HG03066 (cell line): Measurements from ENCODE around the gene CSH2.
"Not testable (repeated sequence)": the region's sequence is repeated elsewhere in the genome, so short reads cannot be mapped to it uniquely, and the experiment has no call there.

ENCODE experiments used
- ATAC-seq: cut with Tn5 transposase; IDR thresholded peaks from one replicate; pipeline ENCODE4 v1.9.1; 2021; ENCODE audit warnings: low read depth; ENCODE audit not compliant: unreplicated experiment

The CSH2 gene

DNA sequence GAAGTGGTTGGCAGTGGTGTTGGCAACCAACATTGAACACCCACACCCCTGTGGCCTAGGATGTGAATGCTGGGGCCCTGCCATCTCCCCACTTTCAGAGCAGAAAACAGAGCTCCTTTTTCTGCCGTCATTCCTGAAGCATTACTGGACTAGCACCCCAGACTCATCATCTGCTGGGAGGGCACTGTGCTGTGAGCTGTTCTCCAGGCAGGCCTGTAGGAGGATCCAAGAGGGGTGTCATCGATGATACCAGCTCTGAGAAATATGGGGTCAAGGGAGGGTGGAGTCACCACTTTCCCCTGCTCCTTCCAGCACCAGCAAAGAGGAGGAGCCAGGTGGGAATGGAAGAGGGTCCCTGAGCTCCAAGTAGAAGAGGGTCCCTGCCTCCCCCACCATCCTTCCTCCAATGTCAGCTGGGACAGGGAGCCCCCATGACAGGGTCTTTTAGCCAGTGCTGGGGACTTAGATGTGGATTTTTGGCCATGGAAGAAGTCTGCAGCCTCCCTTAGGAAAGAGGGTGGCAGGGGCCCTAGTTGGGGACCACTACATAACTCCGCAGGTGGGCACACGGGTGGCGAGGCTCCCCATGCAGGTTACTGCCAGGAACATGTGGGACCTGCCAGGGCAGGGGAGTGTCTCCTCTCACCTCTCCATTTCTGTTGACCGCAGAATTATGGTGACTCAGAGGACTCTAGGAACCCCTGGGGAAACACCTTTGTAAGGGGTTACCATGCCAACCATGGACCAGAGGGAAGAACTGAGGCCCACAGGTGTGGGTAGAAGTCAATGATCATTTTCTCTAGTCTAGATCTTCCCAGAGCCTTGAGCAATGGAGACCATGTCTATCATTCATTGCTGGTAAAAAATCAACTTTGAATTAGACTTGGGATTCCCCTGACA lies 25.7 kb upstream of the CSH2 start:
- ATAC-seq: not testable (repeated sequence)

- ATAC-seq: not testable (repeated sequence)
These were observed 23.3 kb upstream of the CSH2 start, which contains the start of gene CSH1 for GRCh38 chr17:63896524-63897354. TSS of gene CSH1 (minus strand) at chr17:63896574. CDS start at chr17:63896511, 63 bp downstream.

- not testable (repeated sequence) for ATAC-seq
These were observed 21.3 kb upstream of the CSH2 start for GRCh38 chr17:63894821-63895220.

- ATAC-seq: not testable (repeated sequence)
These were observed 20.5 kb upstream of the CSH2 start for GRCh38 chr17:63894021-63894420.

DNA sequence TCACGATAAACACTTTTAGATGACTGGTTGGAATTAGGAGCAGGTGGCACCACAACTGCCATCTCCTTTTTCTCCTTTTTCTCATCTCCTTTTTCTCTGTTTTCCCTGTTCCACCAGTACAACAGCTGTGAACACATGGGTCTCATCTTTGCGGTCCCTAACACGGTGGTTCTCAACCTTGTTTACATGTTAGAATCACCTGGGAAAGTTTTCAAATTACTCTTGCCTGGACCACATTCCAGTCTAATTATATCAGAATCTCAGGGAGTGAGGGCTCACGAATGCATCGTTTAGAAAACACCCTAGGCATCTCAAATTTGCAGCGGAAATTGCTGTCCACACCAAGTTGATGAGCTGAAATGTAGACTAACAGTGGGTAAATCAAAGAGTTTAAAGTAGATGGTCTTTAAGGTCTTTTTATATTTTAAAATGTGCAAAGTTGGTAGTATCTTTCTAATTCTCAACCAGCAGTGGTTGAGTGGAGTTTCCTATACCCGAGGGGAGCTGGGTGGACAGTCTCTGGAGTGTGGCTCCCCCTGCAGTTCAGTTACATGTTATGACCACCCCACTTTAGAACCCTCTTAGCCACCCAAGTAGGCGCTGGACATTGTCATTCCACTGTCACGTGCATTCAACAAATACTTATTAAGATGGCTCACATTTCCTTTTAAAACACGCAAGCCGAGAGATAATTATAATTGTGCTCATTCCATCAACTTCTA lies 19.0 kb upstream of the CSH2 start:
- not testable (repeated sequence) for ATAC-seq

DNA sequence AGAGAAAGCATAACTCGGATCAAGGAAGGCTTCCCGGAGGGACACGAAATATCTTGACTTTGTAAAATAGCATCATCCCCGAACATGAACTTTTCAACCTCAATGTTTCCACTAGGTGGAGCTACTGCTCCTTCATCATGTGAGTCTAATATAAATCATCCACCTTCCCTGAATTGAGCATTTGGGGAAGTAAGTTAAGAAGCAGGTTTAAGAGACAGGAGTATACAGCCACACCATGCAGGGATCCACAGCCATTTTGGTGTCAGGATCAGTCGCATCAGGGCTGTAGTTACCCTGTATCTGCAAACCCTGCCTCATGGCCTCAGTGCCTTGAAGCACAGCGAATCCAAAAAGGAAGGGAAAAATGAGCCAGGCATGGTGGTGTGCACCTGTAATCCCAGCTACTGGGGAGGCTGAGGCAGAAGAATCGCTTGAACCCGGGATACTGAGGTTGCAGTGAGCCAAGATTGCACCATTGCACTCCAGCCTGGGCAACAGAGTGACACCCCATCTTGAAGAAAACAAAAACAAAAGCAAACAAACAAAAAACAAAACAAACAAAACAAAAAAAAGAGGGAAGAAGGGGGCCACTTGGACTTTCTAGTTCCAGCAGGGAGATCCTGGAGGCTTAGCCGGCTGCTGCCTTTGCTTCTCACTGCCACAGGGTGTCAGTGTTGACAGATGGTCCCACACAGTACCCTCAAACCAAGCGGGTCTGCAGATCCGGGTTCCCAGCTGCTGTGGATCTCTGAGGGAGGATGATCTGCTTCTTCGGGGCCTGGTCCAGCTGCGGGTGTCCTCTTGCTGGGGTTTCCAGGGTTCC lies 15.8 kb upstream of the CSH2 start:
- not testable (repeated sequence) for ATAC-seq

DNA sequence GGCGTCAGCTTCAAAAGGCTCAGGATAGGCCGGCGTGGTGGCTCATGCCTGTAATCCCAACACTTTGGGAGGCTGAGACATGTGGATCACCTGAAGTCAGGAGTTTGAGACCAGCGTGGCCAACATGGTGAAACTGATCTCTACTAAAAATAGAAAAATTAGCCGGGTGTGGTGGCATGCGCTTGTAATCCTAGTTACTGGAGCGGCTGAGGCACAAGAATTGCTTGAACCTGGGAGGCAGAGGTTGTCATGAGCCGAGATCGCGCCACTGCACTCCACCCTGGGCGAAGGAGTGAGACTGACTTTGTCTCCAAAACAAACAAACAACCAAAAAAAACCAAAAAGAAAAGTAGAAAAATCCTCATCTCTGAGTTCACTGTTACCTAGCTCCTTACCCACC lies 11.6 kb upstream of the CSH2 start:
- ATAC-seq: not testable (repeated sequence)

- not testable (repeated sequence) for ATAC-seq
These were observed 9.2 kb upstream of the CSH2 start for GRCh38 chr17:63882626-63883126.

DNA sequence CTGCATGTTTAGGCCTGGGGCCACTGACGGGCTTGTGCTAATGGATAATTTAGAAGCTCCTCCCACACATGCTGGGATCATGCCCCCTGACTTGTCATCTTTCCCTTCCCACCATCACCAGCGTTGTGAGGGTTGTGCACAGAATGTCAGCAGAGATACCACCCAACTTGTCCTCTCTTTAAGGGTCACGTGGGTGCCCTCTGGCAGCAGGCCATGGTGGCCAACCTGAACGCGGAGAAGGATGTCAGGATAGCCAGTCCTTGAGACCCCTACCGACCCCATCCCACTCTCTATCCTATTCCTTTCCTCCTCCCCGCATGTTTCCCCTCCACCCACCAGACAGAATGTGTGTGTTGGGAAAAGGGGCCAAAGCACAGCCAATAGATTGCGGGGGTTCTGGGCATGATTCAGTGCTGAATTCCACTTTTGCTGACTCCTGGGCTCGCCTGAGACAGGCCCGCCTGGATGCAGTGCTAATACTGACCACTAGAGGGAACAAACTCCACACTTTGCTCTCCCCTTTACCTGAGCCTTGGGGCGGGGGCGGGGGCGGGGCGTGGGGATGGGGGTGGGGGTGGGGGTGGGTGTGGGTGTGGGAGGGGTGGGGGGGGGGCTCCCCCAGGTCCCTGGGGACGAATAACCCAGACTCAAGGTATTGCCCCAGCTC lies 8.6 kb upstream of the CSH2 start, which contains the start of gene GH2:
GH2 (minus strand) TSS at position 10 of the 667 bp plus-strand sequence. CDS start 143 bp downstream, outside the sequence.
- no peak for ATAC-seq

GRCh38 chr17:63881337-63881736 lies 7.9 kb upstream of the CSH2 start:
- not testable (repeated sequence) for ATAC-seq

- no peak for ATAC-seq
These were observed 7.2 kb upstream of the CSH2 start for GRCh38 chr17:63880706-63881105.

DNA sequence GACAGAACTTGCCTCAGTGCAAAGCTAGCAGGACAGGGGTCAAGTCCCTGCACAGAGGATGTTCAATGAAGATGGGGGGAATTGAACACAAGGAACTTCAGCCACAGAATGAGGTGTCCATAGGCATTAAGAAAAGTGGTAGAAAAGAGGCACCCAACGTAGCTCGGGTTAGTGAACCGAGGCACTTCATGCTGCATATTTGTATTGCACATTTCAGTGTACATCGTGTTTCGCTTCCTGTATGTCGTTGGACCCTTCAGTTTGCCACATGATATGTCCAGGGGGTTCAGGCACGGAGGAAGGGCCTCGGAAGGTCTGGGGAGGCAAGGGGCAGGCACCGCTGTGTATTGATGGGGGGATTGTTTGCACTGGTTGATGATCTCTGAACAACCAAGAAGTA lies 4.9 kb upstream of the CSH2 start:
- not testable (repeated sequence) for ATAC-seq

GRCh38 chr17:63874693-63875092 lies 1.2 kb upstream of the CSH2 start:
- ATAC-seq: not testable (repeated sequence)

DNA sequence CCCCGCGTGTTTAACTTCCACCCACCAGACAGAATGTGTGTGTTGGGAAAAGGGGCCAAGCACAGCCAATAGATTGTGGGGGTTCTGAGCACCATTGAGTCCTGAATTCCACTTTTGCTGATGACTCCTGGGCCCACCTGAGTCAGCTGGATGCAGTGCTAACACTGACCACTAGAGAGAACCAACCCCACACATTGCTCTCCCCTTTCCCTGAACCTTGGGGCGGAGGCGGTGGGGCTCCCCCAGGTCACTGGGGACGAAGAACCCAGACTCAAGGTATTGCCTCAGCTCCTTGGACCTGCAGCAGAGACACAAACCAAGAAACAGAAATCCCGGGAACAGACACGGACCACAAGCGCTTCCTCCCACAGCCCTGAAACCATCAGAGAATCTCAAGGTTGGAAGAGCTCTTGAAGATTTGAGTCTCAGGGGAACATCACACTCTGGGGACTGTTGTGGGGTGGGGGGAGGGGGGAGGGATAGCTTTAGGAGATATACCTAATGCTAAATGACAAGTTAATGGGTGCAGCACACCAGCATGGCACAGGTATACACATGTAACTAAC lies 667 bp upstream of the CSH2 start:
- ATAC-seq: not testable (repeated sequence)

DNA sequence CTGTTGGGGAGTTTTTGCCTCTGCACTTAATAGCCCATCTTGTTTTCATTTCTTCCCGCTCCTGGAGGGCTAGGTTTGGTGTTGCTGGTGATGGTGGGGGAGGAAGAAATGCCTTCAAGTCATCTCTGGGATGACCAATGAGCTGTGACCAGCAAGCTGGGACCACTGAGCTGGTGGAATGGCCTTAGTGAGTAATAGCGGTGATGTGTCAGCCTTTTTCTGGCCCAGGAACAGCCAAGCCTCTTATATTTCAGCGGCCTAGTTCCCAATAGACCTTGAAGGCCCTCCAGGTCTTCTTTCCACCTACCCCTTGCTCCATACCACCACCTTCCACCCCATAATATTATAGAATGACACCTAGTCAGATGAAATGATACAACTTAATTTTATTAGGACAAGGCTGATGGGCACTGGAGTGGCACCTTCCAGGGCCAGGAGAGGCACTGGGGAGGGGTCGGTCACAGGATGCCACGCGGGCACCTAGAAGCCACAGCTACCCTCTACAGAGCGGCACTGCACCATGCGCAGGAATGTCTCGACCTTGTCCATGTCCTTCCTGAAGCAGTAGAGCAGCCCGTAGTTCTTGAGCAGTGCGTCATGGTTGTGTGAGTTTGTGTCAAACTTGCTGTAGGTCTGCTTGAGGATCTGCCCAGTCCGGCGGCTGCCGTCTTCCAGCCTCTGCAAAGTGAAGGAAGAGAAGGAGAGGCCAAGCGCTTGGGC lies 1.7 kb downstream of the CSH2 start:
- ATAC-seq: not testable (repeated sequence)

DNA sequence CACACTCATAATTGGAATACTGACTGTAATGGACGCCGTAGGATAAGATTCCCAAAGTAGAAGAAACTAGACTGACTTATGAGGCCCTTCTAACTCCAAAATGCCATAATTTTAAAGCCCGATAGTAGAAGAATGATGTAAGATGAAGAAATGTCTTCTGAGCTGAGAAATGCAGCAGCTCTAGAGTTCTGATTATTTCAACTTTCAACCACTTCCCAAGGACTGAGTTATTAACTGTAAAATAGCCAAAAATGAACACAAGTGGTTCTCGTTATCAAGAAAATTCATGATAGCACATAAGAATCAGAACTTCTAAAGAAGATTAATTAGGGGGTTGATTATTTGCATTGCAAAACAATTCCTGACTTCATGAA lies 3.2 kb downstream of the CSH2 start:
- ATAC-seq: not testable (repeated sequence)

DNA sequence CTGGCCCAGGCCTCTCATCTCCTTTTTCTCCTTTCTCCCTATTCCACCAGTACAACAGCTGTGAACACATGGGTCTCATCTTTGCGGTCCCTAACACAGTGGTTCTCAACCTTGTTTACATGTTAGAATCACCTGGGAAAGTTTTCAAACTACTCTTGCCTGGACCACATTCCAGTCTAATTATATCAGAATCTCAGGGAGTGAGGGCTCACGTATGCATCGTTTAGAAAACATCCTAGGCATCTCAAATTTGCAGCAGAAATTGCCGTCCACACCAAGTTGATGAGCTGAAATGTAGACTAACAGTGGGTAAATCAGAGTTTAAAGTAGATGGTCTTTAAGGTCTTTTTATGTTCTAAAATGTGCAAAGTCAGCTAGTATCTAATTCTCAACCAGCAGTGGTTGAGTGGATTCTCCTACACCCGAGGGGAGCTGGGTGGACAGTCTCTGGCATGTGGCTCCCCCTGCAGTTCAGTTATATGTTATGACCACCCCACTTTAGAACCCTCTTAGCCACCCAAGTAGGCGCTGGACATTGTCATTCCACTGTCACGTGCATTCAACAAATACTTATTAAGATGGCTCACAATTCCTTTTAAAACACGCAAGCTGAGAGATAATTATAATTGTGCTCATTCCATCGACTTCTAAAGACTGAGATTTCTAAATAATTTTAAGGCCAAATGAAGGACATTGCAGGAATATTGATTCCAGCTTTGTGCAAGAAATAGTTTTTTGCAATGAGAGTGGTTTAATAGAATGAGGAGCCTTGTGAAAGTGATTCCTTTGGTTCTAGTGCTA lies 3.8 kb downstream of the CSH2 start:
- ATAC-seq: not testable (repeated sequence)
